A549 (cell line): ENCODE data around the gene TMX1.

Experiments
- CBX8 ChIP-seq: fragments of 200-600 bp; sonication (generic); IDR thresholded peaks from 2 replicates; pipeline ENCODE4 v1.6.1; 2016
- EP300 ChIP-seq, 2 experiments: fragments of >200 bp; sonication (Bioruptor Twin); formaldehyde crosslinking; IDR thresholded peaks; 2 replicates in 1 of 2; 3 replicates in 1 of 2; pipeline ENCODE4 v1.6.1; 2016 to 2017
- FOSL2 ChIP-seq, 2 experiments: fragments of 450-650 bp in 1 of 2; fragments of >200 bp in 1 of 2; sonication (Bioruptor Twin) in 1 of 2; formaldehyde crosslinking; IDR thresholded peaks; 2 replicates each; pipeline versions ENCODE4 v1.5.0 to v1.6.1; 2016 to 2020; ENCODE audit warnings: mild to moderate bottlenecking in 1 of 2, moderate library complexity in 1 of 2
- JUN ChIP-seq, 2 experiments: fragments of >200 bp; sonication (Bioruptor Twin); formaldehyde crosslinking; IDR thresholded peaks; 2 replicates in 1 of 2; 3 replicates in 1 of 2; pipeline ENCODE4 v1.6.1; 2016 to 2017
- MAFK ChIP-seq: fragments of 450-650 bp; IDR thresholded peaks from 2 replicates; pipeline ENCODE4 v1.6.1; 2014; ENCODE audit not compliant: partially characterized antibody
- MYC ChIP-seq: IDR thresholded peaks from 2 replicates; pipeline ENCODE4 v1.6.1; 2012; ENCODE audit warnings: mild to moderate bottlenecking, inconsistent platforms, low read length, improper control_type of control experiment, borderline replicate concordance
- NR3C1 ChIP-seq: fragments of >200 bp; sonication (Bioruptor Twin); formaldehyde crosslinking; IDR thresholded peaks from 3 replicates; pipeline ENCODE4 v1.6.1; 2017
- POLR2A ChIP-seq: IDR thresholded peaks from 2 replicates; pipeline ENCODE4 v1.6.1; 2012; ENCODE audit warnings: mild to moderate bottlenecking, low read length
- REST ChIP-seq: fragments of 200-600 bp; sonication (generic); IDR thresholded peaks from 2 replicates; pipeline ENCODE4 v1.6.1; 2016; ENCODE audit warnings: antibody characterized with exemption, mild to moderate bottlenecking, moderate library complexity
- SMC3 ChIP-seq: fragments of >200 bp; sonication (Bioruptor Twin); formaldehyde crosslinking; IDR thresholded peaks from 3 replicates; pipeline ENCODE4 v1.6.1; 2018; ENCODE audit warnings: inconsistent platforms
- TF ChIP-seq, protein P1 (sequence below): fragments of >200 bp; sonication (Bioruptor Twin); formaldehyde crosslinking; IDR thresholded peaks from 3 replicates; pipeline ENCODE4 v1.5.1; 2016
- TF ChIP-seq, protein P2 (sequence below): IDR thresholded peaks from 2 replicates; pipeline ENCODE4 v1.6.1; 2012

GRCh38 chr14:51262868-51263267 is 22.8 kb downstream of the TMX1 start:
- TF ChIP-seq POLR2A (no peak), JUN (IDR thresholded peaks at IDR 0.05) (no peak), CBX8 (no peak), EP300 (IDR thresholded peaks at IDR 0.05) (no peak), FOSL2 (IDR thresholded peaks at IDR 0.05) (no peak), FOSL2 (CRISPR knock-in tag; IDR thresholded peaks at IDR 0.05) (no peak), NR3C1 (no peak), MAFK (no peak), SMC3 (no peak), REST (no peak), MYC (no peak)
- TF ChIP-seq, protein P1, sequence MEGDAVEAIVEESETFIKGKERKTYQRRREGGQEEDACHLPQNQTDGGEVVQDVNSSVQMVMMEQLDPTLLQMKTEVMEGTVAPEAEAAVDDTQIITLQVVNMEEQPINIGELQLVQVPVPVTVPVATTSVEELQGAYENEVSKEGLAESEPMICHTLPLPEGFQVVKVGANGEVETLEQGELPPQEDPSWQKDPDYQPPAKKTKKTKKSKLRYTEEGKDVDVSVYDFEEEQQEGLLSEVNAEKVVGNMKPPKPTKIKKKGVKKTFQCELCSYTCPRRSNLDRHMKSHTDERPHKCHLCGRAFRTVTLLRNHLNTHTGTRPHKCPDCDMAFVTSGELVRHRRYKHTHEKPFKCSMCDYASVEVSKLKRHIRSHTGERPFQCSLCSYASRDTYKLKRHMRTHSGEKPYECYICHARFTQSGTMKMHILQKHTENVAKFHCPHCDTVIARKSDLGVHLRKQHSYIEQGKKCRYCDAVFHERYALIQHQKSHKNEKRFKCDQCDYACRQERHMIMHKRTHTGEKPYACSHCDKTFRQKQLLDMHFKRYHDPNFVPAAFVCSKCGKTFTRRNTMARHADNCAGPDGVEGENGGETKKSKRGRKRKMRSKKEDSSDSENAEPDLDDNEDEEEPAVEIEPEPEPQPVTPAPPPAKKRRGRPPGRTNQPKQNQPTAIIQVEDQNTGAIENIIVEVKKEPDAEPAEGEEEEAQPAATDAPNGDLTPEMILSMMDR: no peak
- TF ChIP-seq, protein P2, sequence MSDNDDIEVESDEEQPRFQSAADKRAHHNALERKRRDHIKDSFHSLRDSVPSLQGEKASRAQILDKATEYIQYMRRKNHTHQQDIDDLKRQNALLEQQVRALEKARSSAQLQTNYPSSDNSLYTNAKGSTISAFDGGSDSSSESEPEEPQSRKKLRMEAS: no peak
